Hepatocyte (in vitro differentiated cells): ENCODE measurements around the gene GHDC.

Experiments used
- CTCF ChIP-seq: fragments of 200-600 bp; sonication (generic); IDR thresholded peaks from 2 replicates; pipeline ENCODE4 v1.5.1; 2016; ENCODE audit warnings: antibody characterized with exemption, mild to moderate bottlenecking; ENCODE audit not compliant: poor library complexity
- EZH2 ChIP-seq: fragments of 200-600 bp; sonication (generic); IDR thresholded peaks from 2 replicates; pipeline ENCODE4 v1.6.1; 2016; ENCODE audit warnings: antibody characterized with exemption, mild to moderate bottlenecking, borderline replicate concordance

DNA sequence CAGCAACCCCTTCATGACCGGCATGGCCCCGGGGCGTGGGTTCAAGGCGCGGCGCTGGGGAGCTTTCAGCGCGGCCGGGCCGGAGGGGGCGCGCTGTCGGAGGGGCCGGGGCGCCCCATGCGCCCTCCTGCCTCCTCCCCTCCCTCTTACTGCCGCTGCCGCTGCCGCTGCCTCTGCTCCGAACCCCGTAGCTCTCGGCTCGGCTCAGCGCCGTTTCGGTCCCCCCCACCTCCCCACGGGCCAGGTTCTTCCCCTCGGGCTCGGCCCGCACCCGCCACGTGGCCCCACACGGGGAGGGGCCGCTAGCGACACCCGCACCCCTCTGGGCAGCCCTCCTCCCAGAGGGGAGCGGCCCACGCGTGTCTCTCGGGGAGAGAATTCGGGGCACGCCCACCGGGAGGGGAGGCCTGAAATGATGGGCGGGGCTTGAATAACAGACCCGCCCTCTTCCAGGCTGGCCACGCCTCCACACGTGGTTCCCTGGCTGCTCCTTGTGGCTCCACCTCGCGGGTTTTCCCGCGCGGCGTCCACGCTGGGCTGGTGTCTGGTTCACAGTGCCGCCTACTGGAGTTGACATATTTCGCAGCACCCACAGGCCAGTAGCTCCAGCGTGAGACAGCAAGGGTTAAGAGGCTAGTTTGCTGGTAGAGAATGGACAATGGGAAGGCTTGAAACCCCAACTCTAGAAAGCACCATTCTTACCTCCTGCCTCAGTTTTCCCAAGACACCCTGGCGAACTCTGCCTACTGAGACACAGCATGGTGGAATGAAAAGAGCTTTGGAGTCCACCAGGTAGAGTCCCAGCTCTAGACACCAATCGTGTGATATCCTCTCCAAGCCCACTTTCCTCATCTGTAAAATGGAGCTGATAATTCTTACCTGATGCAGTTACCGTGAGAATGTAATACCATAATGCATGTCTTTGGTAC is 13.1 kb downstream of the GHDC start, which contains the start of gene KCNH4:
- TF ChIP-seq CTCF: peak; percentile 45
- peak; percentile 72 for TF ChIP-seq EZH2
